Natural killer cell treated with Interleukin-12 subunit alpha and Interleukin-12 subunit beta and Interleukin-15 and Interleukin-18, amount 100 ng/mL, for 72 hours (primary cell): ENCODE measurements around the gene CRACDL. TPM values are rescaled to one million over a fixed set of nuclear protein-coding genes. Genes with fewer than 3 reads are reported as not detected.
A peak's percentile ranks its signal among the peaks of the same experiment; 100 is the strongest.
"Not testable (repeated sequence)": the region's sequence is repeated elsewhere in the genome, so short reads cannot be mapped to it uniquely, and the experiment has no call there.

Experiments
- ATAC-seq, 2 donors: fragments of 150-1000 bp; cut with Tn5 transposase in 1 of 2; sonication (Bioruptor Pico), chemical (Tn5 transposase) in 1 of 2; 2 replicates each; pipeline ENCODE4 v1.10.0; 2021
- DNase-seq: peaks from one replicate; pipeline ENCODE4 v3.0.0; 2022; ENCODE audit warnings: low spot score
- H3K27ac Mint-ChIP-seq, 2 donors: 1 replicate in 1 of 2; 2 replicates in 1 of 2; pipeline ENCODE4 v1.8.0; 2022; ENCODE audit warnings: mixed read lengths in 2 of 2, mild to moderate bottlenecking in 1 of 2, moderate library complexity in 1 of 2
- H3K27me3 Mint-ChIP-seq, 2 donors: 1 replicate in 1 of 2; 2 replicates in 1 of 2; pipeline ENCODE4 v1.8.0; 2022; ENCODE audit warnings: mixed read lengths in 2 of 2
- H3K36me3 Mint-ChIP-seq: one replicate; pipeline ENCODE4 v1.8.0; 2022; ENCODE audit warnings: mixed read lengths
- H3K4me1 Mint-ChIP-seq, 2 donors: 1 replicate in 1 of 2; 2 replicates in 1 of 2; pipeline ENCODE4 v1.8.0; 2022; ENCODE audit warnings: low read depth in 2 of 2, mixed read lengths in 2 of 2, mild to moderate bottlenecking in 1 of 2
- H3K4me3 Mint-ChIP-seq: one replicate; pipeline ENCODE4 v1.8.0; 2022; ENCODE audit warnings: mixed read lengths
- H3K9me3 Mint-ChIP-seq: 2 replicates; pipeline ENCODE4 v1.8.0; 2022; ENCODE audit warnings: mixed read lengths
- total RNA-seq, 2 donors: library from RNA; stranded (reverse); gene quantifications; one replicate each; pipeline ENCODE4 v1.2.3, GENCODE V29; 2022

Gene CRACDL
- total RNA-seq, 2 donors from 2014 or later = 0.22 TPM; not detected in 1

DNA sequence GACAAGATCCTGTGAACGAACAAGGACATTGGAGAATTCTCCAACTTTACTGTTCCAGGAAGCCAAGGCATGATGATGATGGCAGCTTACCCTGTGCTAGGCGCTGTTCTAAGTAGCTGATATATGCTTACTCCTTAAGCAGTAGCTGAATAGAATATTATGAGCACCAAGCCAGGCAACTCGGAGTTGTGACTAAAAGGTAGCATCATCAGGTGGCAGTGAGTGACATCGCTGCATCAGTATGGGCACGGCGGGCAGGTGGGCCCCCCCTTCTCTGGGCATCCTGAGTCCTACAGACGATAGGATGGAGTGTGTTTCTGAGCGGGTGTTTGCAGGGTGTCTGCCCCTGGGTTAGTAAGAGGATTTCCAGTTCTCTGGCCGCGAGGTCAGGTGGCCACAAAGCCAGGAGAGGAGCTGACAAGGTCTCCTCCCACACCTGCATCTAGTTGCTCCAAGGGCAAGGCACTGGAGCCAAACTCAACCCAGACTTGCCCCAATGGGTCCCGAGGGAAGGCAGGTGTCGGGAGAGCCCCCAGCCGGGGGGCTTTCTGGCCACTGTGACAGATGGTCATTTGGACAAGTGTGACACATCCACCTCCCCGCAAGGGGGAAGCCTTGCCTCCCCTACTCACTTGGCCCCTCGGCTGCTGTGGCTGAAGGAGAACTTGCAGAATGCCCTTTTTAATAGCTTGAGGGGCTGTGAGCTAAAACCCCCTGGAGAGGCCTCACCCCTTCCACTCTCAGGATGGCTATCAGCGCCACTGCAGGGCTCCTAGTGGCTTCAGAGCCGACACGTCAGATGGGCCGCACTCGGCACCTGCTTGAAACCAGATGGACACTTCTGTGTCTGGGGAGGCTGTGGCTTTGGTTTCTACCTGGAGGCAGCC is 55.5 kb downstream of the CRACDL start:
- peaks cover 6% of the 10 kb centered on the region for H3K36me3 Mint-ChIP-seq
- DNase-seq = no peak
- H3K27ac Mint-ChIP-seq = no peak overlapping the region
- H3K9me3 Mint-ChIP-seq = peaks cover 3% of the 10 kb centered on the region
- ATAC-seq = no peak
- H3K4me1 Mint-ChIP-seq = peaks cover 0 to under 1% of the 10 kb centered on the region in 2 donors
- H3K4me3 Mint-ChIP-seq = no peak overlapping the region
- H3K27me3 Mint-ChIP-seq = peaks cover 7 to 10% of the 10 kb centered on the region in 2 donors

GRCh38 chr2:98877658-98878057 is 58.4 kb downstream of the CRACDL start:
- H3K9me3 Mint-ChIP-seq, H3K27me3 Mint-ChIP-seq, H3K4me1 Mint-ChIP-seq, H3K4me3 Mint-ChIP-seq, H3K27ac Mint-ChIP-seq, ATAC-seq, DNase-seq, H3K36me3 Mint-ChIP-seq: not testable (repeated sequence)

DNA sequence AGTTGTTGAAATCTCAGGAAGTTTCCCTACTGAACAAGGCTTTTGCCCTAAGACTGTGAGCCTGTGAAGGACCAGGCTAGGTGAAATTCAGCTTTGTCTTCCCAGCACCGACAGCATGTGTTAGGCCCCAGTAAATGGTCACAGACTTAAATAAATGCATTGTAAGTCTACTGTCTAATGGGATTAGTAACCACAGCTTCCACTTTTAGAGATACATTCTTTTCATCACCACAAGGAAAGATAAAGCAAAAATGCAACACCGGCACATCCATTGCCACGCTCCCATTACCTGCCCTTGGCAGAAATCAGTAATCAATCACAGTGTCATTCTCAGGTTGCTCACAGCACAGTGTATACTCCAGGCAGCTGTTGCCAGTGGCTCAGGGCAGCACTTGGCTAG is 59.3 kb downstream of the CRACDL start:
- H3K36me3 Mint-ChIP-seq = no peaks in the 10 kb centered on the region
- no peak for DNase-seq
- H3K27ac Mint-ChIP-seq = no peak overlapping the region
- peaks cover 0 to 5% of the 10 kb centered on the region in 2 donors for H3K27me3 Mint-ChIP-seq
- no peak for ATAC-seq
- H3K4me1 Mint-ChIP-seq = peaks cover 0 to 9% of the 10 kb centered on the region in 2 donors
- no peak overlapping the region for H3K4me3 Mint-ChIP-seq
- H3K9me3 Mint-ChIP-seq = no peaks in the 10 kb centered on the region

DNA sequence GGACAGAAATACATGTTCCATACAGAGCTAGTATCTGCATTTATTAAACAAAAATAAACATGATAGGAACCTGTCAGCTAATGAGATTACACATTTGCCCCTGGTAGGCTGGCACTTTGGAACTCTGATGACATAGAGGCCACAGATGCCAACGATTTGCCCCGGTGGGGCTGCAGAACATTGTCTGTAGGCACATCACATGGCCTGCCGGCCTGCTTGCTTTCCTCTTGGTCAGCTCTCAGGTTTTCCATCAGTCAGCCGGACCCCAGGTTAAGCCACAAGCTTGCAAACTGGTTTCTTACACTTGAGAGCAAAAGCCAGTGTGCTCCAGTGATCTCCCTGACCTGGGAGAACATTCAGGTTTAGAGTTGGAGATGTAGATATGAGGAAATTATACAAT is 60.3 kb downstream of the CRACDL start:
- no peaks in the 10 kb centered on the region for H3K9me3 Mint-ChIP-seq
- ATAC-seq (no peak), DNase-seq (no peak)
- H3K4me1 Mint-ChIP-seq = peaks cover 0 to 9% of the 10 kb centered on the region in 2 donors
- no peaks in the 10 kb centered on the region for H3K36me3 Mint-ChIP-seq
- peaks cover 0 to 5% of the 10 kb centered on the region in 2 donors for H3K27me3 Mint-ChIP-seq
- peak overlapping the region; percentile 60 for H3K4me3 Mint-ChIP-seq
- H3K27ac Mint-ChIP-seq = no peak overlapping the region

DNA sequence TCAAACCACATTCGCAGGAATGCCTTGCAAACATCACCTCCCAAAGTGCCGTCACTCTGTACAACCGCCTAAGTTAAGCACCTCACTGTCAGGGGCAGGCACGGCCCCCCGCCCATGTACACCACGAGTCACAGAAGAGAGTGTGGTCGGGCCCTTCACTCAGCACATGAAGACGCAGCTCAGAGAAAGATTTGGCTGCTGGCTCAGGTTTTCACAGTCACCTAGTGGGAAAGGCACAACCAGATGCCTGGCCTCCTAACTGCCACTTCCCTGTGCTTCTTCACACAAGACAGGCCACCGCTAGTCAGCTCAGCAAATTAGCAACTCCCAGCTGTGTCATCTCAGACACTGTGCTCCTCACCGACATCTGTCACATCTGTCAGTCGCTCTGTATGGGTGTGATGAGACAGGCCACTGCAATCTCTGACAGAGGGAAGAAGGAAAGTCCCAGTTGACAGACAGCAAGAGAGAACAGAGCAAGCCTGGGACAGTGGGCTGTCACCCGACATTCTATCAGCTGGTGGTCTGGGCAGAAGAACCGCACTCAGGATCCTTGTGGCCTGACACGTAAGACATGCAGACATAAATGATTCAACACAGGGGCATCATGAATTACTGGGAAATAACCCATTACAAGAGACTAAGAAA is 60.8 kb downstream of the CRACDL start:
- H3K27ac Mint-ChIP-seq = peak overlapping the region in 1 of 2 donors; percentile 40
- H3K4me1 Mint-ChIP-seq = peaks cover 0 to 9% of the 10 kb centered on the region in 2 donors
- peak overlapping the region; percentile 60 for H3K4me3 Mint-ChIP-seq
- DNase-seq = no peak
- no peaks in the 10 kb centered on the region for H3K36me3 Mint-ChIP-seq
- H3K9me3 Mint-ChIP-seq = no peaks in the 10 kb centered on the region
- peaks cover 0 to 5% of the 10 kb centered on the region in 2 donors for H3K27me3 Mint-ChIP-seq
- ATAC-seq = peak; percentile 41 to 95

DNA sequence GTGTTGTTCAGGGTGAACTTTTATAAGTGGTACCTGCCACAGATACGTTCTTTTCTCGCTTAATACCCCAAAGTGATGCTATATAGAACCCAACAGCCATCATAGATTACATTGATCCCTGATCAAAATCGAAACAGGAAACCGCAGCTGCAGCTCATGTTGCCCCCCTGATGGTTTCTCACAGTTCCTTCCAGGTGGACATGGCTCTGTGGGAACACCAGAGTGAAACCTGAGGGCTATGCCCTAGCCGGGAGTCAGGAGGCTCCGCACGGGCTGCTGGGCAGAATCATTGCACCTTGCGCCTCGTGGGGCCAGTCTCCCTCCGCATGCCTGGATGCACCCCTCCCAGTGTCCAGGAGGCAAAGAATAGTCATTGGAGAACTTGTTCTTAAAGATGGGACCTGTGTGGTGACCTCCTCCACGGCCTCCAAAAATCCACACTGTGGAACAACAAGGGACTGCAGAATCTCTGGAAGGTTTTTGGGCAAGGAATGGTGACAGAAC is 61.8 kb downstream of the CRACDL start:
- H3K9me3 Mint-ChIP-seq = no peaks in the 10 kb centered on the region
- no peak overlapping the region for H3K27ac Mint-ChIP-seq
- H3K4me1 Mint-ChIP-seq = peaks cover 0 to 9% of the 10 kb centered on the region in 2 donors
- DNase-seq (no peak), ATAC-seq (no peak)
- H3K27me3 Mint-ChIP-seq = peaks cover 0 to 5% of the 10 kb centered on the region in 2 donors
- H3K4me3 Mint-ChIP-seq = no peak overlapping the region
- no peaks in the 10 kb centered on the region for H3K36me3 Mint-ChIP-seq

GRCh38 chr2:98872526-98872925 is 63.5 kb downstream of the CRACDL start:
- ATAC-seq = no peak
- Mint-ChIP-seq H3K36me3 (no peaks in the 10 kb centered on the region), H3K9me3 (no peaks in the 10 kb centered on the region), H3K27me3 (peaks cover 0 to 2% of the 10 kb centered on the region in 2 donors), H3K4me1 (peaks cover 0 to 9% of the 10 kb centered on the region in 2 donors), H3K4me3 (no peak overlapping the region), H3K27ac (no peak overlapping the region)
- DNase-seq = no peak

- Mint-ChIP-seq H3K36me3 (no peaks in the 10 kb centered on the region), H3K9me3 (no peaks in the 10 kb centered on the region), H3K4me1 (peaks cover 0 to 9% of the 10 kb centered on the region in 2 donors), H3K27me3 (peaks cover 0 to 2% of the 10 kb centered on the region in 2 donors), H3K27ac (no peak overlapping the region), H3K4me3 (no peak overlapping the region)
- DNase-seq (no peak), ATAC-seq (no peak)
Measured at GRCh38 chr2:98871506-98871905, 64.5 kb downstream of the CRACDL start.

- Mint-ChIP-seq H3K27ac (no peak overlapping the region), H3K4me3 (no peak overlapping the region), H3K36me3 (no peaks in the 10 kb centered on the region), H3K27me3 (peaks cover 5 to 6% of the 10 kb centered on the region in 2 donors), H3K9me3 (no peaks in the 10 kb centered on the region), H3K4me1 (peaks cover 0 to 9% of the 10 kb centered on the region in 2 donors)
- ATAC-seq (no peak), DNase-seq (no peak)
Measured at GRCh38 chr2:98870516-98871158, 65.4 kb downstream of the CRACDL start.

DNA sequence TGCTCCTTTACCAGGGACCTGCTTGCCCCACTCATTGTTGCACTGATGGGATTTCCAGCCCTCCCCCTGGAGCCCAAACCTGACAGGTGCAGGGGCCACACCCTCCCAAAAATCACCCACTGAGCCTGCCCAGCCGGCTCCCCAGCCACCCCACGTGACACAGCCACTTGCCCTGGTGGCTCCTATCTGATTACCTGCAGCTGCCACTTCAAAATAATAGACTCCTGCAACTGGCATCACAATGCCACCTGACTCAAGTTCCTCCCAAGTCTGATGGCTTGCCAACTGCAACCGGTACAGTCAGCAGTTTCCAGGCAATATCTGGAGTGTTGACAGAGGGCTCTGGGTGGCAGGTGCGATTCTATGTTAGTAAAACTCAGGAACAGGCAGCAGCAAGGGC is 66.2 kb downstream of the CRACDL start:
- H3K36me3 Mint-ChIP-seq = no peaks in the 10 kb centered on the region
- no peak for DNase-seq
- H3K27ac Mint-ChIP-seq = no peak overlapping the region
- H3K9me3 Mint-ChIP-seq = no peaks in the 10 kb centered on the region
- peaks cover 0 to 2% of the 10 kb centered on the region in 2 donors for H3K4me1 Mint-ChIP-seq
- H3K27me3 Mint-ChIP-seq = peaks cover 5 to 12% of the 10 kb centered on the region in 2 donors
- peak overlapping the region; percentile 27 for H3K4me3 Mint-ChIP-seq
- no peak for ATAC-seq

DNA sequence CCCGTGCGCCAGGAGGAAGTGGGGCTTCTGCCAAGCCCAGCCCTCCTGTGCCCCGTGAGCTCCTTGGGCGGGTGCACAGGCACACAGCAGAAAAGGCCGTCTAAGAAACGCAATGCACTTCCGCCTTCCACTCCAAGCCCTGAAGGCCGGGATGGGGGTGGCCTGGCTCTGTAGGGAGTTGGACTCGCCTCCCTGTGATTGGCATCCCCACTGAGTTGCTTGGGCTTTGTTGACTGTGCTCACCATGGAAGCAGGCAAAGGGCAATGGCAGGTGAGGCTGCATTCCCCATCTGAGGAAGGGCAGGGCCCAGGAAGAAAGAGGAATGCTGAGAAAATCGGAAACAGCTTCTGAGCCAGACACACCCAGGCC is 66.8 kb downstream of the CRACDL start:
- H3K27me3 Mint-ChIP-seq = peaks cover 4 to 12% of the 10 kb centered on the region in 2 donors
- no peaks in the 10 kb centered on the region for H3K9me3 Mint-ChIP-seq
- H3K4me1 Mint-ChIP-seq = no peaks in the 10 kb centered on the region
- H3K27ac Mint-ChIP-seq = no peak overlapping the region
- no peaks in the 10 kb centered on the region for H3K36me3 Mint-ChIP-seq
- ATAC-seq (no peak), DNase-seq (no peak)
- H3K4me3 Mint-ChIP-seq = no peak overlapping the region

- no peaks in the 10 kb centered on the region for H3K4me1 Mint-ChIP-seq
Measured at GRCh38 chr2:98868548-98869271, 67.3 kb downstream of the CRACDL start.

More at GRCh38 chr2:98868548-98869271, 67.3 kb downstream of the CRACDL start:
- peaks cover 6 to 12% of the 10 kb centered on the region in 2 donors for H3K27me3 Mint-ChIP-seq
- ATAC-seq = peak in 1 of 2 donors; percentile 14
- H3K4me3 Mint-ChIP-seq = no peak overlapping the region
- H3K9me3 Mint-ChIP-seq = no peaks in the 10 kb centered on the region
- DNase-seq = no peak
- no peak overlapping the region for H3K27ac Mint-ChIP-seq
- H3K36me3 Mint-ChIP-seq = peaks cover under 1% of the 10 kb centered on the region
